A673 (cell line): ENCODE results near the gene SOX30.
"Not testable (repeated sequence)": the region's sequence is repeated elsewhere in the genome, so short reads cannot be mapped to it uniquely, and the experiment has no call there.

ENCODE experiments used
- CTCF ChIP-seq: fragments of 300-800, 200-600 bp; sonication (generic); conservative IDR thresholded peaks from 2 replicates; pipeline ENCODE4 v1.5.1; 2017; ENCODE audit warnings: low read depth, mild to moderate bottlenecking, antibody characterized with exemption, low read length, moderate library complexity, mixed read lengths
- EZH2 ChIP-seq: fragments of 200-600 bp; sonication (generic); IDR thresholded peaks from 2 replicates; pipeline ENCODE4 v1.6.1; 2017; ENCODE audit warnings: borderline replicate concordance, low read depth, mild to moderate bottlenecking, mixed read lengths, antibody characterized with exemption, low read length; ENCODE audit not compliant: poor library complexity, severe bottlenecking

GRCh38 chr5:157696154-157696553 is 43.9 kb upstream of the SOX30 start:
- TF ChIP-seq CTCF, EZH2: not testable (repeated sequence)
